Chondrocyte (in vitro differentiated cells): ENCODE data around the gene ARPP19. TPM values are rescaled to one million over a fixed set of nuclear protein-coding genes. Genes with fewer than 3 reads are reported as not detected.

ENCODE experiments used
- DNase-seq: peaks from one replicate; pipeline ENCODE4 v3.0.0; 2021; ENCODE audit warnings: mixed read lengths, low spot score
- H3K27ac Mint-ChIP-seq: one replicate; pipeline ENCODE4 v1.8.0; 2021; ENCODE audit warnings: mild to moderate bottlenecking, moderate library complexity, mixed read lengths; ENCODE audit not compliant: unreplicated experiment
- H3K27me3 Mint-ChIP-seq: 2 replicates; pipeline ENCODE4 v1.8.0; 2021; ENCODE audit warnings: low read depth, mixed read lengths
- H3K36me3 Mint-ChIP-seq: 2 replicates; pipeline ENCODE4 v1.8.0; 2021; ENCODE audit warnings: low read depth, mixed read lengths
- H3K4me1 Mint-ChIP-seq: 2 replicates; pipeline ENCODE4 v1.8.0; 2021; ENCODE audit warnings: low read depth, mild to moderate bottlenecking, mixed read lengths
- H3K4me3 Mint-ChIP-seq: one replicate; pipeline ENCODE4 v1.8.0; 2021; ENCODE audit warnings: mild to moderate bottlenecking, moderate library complexity, mixed read lengths; ENCODE audit not compliant: unreplicated experiment
- H3K9me3 Mint-ChIP-seq: 2 replicates; pipeline ENCODE4 v1.8.0; 2021; ENCODE audit warnings: low read depth, mixed read lengths
- total RNA-seq: library from RNA; stranded (reverse); gene quantifications from 3 replicates; pipeline ENCODE4 v1.2.1, GENCODE V29; 2021
- TF ChIP-seq, protein P1 (sequence below): fragments of 200-600 bp; sonication (generic); IDR thresholded peaks from 2 replicates; pipeline ENCODE4 v1.5.0; 2021; ENCODE audit warnings: antibody characterized with exemption, mild to moderate bottlenecking, moderate library complexity

ARPP19 gene
- total RNA-seq, 1 donor from 2014 or later = 179 TPM

- no peak for DNase-seq
- TF ChIP-seq, protein P1, sequence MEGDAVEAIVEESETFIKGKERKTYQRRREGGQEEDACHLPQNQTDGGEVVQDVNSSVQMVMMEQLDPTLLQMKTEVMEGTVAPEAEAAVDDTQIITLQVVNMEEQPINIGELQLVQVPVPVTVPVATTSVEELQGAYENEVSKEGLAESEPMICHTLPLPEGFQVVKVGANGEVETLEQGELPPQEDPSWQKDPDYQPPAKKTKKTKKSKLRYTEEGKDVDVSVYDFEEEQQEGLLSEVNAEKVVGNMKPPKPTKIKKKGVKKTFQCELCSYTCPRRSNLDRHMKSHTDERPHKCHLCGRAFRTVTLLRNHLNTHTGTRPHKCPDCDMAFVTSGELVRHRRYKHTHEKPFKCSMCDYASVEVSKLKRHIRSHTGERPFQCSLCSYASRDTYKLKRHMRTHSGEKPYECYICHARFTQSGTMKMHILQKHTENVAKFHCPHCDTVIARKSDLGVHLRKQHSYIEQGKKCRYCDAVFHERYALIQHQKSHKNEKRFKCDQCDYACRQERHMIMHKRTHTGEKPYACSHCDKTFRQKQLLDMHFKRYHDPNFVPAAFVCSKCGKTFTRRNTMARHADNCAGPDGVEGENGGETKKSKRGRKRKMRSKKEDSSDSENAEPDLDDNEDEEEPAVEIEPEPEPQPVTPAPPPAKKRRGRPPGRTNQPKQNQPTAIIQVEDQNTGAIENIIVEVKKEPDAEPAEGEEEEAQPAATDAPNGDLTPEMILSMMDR = no peak
- Mint-ChIP-seq H3K4me3 (no peak overlapping the region), H3K36me3 (no peaks in the 10 kb centered on the region), H3K27me3 (no peaks in the 10 kb centered on the region), H3K9me3 (no peaks in the 10 kb centered on the region), H3K27ac (no peak overlapping the region), H3K4me1 (peaks cover 6% of the 10 kb centered on the region)
Observed at GRCh38 chr15:52509500-52510245, 59.2 kb downstream of the ARPP19 start.

- Mint-ChIP-seq H3K27ac (no peak overlapping the region), H3K36me3 (peaks cover 2% of the 10 kb centered on the region), H3K27me3 (no peaks in the 10 kb centered on the region), H3K4me3 (no peak overlapping the region), H3K4me1 (peaks cover 13% of the 10 kb centered on the region), H3K9me3 (no peaks in the 10 kb centered on the region)
- TF ChIP-seq, protein P1 = no peak
- no peak for DNase-seq
Observed at GRCh38 chr15:52506549-52506948, 62.3 kb downstream of the ARPP19 start.

DNA sequence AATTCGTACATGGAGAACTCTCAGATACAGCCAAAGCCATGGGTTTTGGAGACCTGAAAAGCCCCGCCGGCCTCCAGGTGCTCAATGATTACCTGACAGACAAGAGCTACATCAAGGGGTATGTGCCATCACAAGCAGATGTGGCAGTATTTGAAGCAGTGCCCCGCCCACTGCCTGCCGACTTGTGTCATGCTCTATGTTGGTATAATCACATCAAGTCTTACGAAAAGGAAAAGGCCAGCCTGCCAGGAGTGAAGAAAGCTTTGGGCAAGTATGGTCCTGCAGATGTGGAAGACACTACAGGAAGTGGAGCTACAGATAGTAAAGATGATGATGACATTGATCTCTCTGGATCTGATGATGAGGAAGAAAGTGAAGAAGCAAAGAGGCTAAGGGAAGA lies 63.7 kb downstream of the ARPP19 start:
- TF ChIP-seq, protein P1 = no peak
- H3K36me3 Mint-ChIP-seq = peaks cover 2% of the 10 kb centered on the region

GRCh38 chr15:52503788-52504496 lies 64.9 kb downstream of the ARPP19 start:
- DNase-seq = no peak
- Mint-ChIP-seq H3K4me3 (no peak overlapping the region), H3K27ac (no peak overlapping the region), H3K9me3 (no peaks in the 10 kb centered on the region), H3K4me1 (peaks cover 12% of the 10 kb centered on the region), H3K27me3 (no peaks in the 10 kb centered on the region), H3K36me3 (peaks cover 2% of the 10 kb centered on the region)
- TF ChIP-seq, protein P1 = no peak

More for the DNA sequence above, 63.7 kb downstream of the ARPP19 start:
- H3K4me1 Mint-ChIP-seq = peaks cover 10% of the 10 kb centered on the region
- no peaks in the 10 kb centered on the region for H3K27me3 Mint-ChIP-seq
- no peak overlapping the region for H3K27ac Mint-ChIP-seq
- H3K9me3 Mint-ChIP-seq = no peaks in the 10 kb centered on the region
- H3K4me3 Mint-ChIP-seq = no peak overlapping the region
- DNase-seq = no peak

GRCh38 chr15:52502608-52503007 lies 66.2 kb downstream of the ARPP19 start:
- Mint-ChIP-seq H3K4me1 (peaks cover 17% of the 10 kb centered on the region), H3K4me3 (no peak overlapping the region), H3K27ac (no peak overlapping the region), H3K9me3 (no peaks in the 10 kb centered on the region), H3K27me3 (no peaks in the 10 kb centered on the region), H3K36me3 (peaks cover 2% of the 10 kb centered on the region)
- TF ChIP-seq, protein P1 = no peak
- DNase-seq = no peak
